AML-193 (cell line): ENCODE results near the gene ALDH3B2.
"Not testable (repeated sequence)": the region's sequence is repeated elsewhere in the genome, so short reads cannot be mapped to it uniquely, and the experiment has no call there.

Experiments used
- DNase-seq, 2 experiments: peaks; one replicate each; lab custom pipeline; 2025; lab: John Stamatoyannopoulos, UW

The ALDH3B2 gene

DNA sequence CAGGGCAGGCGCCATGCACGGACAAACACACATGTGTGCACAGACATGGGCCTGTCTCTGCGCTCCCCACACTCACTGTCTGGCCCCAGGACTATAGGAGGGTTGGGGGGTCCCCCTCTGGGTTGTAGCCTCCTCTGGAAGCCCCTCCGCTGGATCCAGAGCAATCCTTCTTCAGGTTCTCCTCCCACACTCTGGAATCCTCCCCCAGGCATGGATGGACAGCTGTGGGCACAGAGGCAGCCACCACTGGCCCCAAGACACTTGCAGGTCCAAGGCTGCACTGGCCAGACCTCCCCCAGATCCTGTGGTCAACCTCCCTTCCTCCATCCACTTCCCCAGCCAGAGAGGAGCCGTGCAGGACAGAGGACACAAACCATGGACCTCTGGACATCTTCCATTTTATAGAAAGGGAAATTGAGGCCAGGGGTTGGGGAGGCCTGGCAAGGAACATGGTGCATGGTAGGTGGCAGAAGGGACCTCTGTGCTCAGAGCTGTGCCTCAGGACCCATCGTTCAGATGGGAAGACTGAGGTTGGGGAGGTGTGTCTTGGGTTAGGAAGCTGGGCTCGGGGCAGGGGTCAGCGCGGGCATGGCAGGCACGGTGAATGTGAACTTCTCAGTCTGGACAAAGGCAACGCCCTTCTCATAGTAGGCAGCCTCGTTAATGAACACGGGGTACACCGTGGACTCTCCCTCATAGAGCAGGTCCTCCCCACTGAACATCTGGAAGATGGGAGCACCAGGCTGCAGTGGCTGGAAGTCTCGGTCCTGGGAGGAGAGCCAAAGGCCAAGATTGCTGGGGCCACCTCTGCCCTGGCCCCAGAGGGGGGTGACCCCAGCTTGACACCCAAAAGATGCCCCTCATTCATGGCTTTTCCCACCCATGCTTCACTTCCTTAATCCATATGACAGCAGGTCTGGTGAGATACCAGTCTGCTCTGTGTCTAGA is 32.0 kb downstream of the ALDH3B2 start:
- DNase-seq: no peak

DNA sequence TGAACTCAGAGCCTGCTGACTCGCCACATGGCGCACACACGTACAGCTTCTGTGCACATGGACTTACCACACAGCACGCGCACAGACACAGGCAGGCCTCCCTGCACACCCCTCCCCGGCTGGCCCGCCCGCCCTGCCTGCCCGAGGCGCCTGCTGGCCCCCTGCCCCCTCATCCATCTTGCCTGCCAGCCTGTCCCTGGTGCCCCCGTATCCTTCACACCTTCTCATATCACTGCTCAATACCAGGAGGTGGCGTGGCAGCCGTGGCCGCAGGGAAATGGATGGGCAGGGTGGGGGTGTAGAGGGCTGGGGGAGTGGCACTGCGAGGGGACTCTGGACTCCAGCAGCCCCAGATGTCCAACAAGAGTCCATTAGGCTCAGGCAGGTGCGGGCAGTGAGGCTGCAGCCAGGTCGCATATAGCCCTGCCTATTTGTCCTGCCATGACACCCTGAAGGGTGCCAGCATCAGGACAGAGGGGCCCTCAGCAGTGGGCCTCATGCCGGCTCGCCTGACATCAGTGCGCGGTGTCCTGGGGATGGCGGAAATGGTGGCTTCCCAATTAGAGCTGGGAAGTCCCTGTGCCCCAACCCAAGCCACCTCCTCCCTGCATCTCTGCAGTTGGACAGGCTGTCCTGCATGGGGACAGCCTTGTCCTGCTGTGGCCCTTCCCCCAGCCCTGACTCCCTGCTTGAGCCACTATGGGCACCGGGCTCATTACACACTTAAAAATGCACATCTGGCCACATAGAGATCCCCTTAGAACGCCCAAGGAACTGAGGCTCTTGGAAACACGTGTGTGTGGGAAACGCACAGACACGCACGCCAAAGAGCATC is 32.9 kb downstream of the ALDH3B2 start:
- no peak for DNase-seq

DNA sequence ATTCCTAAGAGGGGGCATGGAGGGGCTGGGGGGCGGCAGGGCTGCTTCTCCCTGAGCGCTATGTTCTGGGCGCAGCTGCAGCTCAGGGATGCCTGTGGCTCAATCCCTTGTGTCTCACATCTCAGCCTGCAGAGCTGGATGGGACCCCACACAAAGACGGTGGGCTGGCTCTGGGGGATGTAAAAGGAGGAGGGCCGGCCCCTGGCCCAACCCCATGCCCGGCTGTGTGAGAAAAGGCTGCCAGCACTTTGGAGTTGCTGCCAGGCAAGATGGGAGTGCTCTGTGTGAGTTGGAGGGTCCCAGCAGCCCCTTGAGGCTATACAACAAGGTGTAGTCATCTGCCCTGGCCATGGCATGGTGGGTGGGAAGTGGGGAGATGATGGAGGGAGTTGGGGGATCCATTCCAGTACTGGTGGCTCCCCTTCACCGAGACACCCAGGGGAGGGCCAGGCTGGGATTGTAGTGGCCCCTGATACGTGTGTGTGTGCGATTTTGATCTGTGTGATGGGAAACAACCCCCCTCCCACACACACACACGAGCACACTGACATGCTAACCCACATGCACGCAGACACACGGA is 33.6 kb downstream of the ALDH3B2 start:
- DNase-seq: no peak

DNA sequence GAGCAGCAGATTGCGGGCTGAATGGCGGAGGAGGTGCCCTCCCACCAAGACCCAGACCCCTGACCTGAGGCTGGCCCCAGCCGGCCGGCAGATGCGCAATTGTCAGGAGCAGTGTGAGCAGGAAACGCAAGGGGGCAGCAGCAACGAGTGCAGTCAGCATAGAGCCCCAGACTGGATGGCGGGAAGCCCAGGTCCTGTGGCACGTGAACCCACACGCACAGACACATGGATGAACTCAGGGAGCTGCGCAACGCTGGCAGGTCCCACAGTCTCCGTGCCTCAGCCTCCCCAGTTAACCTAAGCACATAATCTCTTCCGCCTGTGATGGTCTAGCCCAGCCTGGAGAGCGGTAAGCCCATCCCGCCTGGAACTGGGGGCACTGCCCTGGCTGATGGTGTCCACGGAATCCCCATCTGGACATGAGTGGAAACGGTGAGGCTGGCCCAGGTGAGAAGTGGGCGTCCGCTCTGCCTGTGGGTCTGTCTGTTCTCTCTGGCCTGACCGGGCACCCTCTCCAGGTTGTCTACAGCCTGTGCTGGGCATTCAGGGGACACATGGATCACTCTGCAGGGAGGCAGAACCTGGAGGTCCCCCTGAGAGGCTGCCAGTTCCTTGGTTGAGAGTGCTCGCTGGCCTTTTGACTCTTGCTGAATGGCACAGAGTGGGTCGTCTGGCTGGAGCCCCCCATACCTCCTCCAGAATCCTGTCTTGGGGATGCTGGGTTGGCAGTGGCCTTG is 34.2 kb downstream of the ALDH3B2 start:
- no peak for DNase-seq

DNA sequence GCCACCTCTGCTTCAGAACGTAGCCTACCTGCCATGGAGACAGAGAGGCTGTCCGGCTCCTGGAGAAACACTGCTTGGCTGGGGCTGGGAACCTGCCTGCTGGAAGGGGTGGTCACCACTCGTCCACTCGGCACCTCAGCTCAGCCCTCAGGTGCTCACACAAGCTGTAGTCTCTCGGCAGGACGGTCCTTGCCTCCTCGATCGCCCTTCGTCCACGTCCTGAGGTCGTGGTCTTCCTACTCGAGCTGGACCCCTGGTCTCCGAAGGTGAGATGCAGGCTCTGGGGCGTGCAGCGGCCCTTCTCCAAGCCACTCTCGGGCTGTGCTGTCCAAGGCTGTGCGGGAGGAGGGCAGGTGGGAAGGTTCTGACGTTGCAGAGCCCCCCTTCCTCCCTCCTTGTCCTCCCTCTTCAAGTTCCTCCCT is 35.0 kb downstream of the ALDH3B2 start, which contains the start of gene TBX10:
TSS of gene TBX10 (minus strand) at position 326 of the 422 bp plus-strand sequence. CDS start at position 35, 291 bp downstream.
- no peak for DNase-seq

DNA sequence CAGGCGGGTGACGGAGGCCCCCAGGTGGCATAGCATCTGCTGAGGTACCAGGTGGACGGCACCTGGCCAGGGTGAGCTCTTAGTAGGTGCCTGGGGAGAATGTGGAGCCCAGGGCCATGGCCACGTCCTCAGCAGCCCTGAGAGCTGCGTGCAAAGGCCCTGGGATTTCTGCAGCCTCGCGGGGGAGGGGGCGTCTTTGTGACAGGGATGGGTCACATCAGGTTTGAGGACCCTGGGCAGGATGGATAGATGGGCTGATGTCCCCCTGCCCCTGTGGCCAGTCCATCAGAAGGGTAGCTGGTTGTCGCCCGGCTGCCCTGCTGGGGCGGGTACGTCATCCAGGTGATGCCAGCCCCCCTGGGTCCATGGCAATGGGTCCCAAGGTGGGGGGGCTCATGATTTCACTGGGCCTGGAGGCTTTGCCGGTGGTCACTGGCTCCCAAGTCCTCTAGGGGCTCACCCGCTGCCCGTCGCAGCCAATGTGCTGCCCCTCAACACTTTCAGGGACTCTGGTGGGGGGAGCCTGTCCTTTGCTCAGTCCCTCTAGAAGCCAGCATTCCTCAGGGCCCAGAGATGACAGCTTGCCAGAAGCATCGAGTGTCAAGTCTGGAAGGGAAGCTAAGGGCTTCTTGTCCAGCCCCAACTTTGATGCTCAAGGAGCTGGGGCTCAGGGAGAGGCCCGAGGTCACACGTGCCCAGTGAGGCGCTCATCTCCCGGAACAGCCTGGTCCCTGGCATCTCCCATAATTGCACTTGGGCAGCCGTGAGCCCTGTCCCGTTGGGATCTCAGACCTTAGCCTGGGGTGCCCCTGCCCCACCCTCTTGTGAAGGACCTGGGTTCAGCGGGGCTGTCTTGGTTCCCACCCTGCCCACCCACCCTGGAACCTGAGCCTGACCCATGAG is 35.6 kb downstream of the ALDH3B2 start:
- DNase-seq: no peak

DNA sequence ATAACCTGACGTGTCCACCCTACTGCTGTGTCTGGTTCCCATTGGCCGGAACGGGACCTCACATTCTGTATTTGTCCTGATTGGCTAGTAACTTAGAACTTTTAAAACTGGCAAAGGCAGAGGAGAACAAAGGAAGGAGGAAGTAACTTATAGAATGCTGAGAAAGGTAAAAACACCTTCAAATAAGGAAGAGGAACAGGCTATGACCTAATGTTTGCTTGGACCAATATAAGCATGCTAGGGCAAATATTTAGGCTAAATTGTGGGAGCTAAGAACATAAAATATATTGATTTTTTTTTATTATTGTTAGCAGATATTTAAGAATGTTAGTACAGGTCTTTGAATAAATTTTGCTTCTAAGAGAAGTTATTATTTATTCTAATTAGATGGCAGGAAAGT is 37.0 kb downstream of the ALDH3B2 start:
- not testable (repeated sequence) for DNase-seq

DNA sequence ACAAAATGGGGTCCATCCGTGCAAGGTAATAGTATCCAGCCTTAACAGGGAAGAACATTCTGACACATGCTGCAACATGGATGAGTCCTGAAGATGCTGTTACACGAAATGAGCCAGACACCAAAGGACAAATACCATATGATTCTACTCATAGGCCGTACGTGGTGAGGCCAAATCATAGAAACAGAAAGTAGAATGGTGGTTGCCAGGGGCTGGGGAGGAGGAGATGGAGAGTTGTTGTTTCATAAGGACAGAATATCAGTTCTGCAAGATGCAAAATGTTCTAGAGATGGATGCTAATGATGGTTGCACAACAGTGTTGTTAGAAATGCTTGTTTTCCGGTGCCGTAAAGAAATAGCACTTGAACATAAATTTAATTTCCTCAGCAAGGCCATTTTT is 37.5 kb downstream of the ALDH3B2 start:
- no peak for DNase-seq

DNA sequence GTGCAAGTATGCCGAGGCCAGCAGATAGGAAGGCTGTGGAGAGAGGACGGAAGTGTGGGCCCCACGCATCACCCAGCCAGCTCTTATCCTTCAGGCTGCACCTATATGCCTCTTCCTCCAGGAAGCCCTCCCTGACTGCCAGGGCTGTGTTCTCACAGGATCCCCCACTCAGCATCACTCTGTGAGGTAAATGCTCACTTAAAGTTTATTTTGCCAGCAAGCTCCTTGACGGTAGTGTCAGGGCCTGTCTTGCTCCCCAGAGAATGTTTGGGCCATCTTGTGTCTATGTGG is 39.2 kb downstream of the ALDH3B2 start:
- no peak for DNase-seq

DNA sequence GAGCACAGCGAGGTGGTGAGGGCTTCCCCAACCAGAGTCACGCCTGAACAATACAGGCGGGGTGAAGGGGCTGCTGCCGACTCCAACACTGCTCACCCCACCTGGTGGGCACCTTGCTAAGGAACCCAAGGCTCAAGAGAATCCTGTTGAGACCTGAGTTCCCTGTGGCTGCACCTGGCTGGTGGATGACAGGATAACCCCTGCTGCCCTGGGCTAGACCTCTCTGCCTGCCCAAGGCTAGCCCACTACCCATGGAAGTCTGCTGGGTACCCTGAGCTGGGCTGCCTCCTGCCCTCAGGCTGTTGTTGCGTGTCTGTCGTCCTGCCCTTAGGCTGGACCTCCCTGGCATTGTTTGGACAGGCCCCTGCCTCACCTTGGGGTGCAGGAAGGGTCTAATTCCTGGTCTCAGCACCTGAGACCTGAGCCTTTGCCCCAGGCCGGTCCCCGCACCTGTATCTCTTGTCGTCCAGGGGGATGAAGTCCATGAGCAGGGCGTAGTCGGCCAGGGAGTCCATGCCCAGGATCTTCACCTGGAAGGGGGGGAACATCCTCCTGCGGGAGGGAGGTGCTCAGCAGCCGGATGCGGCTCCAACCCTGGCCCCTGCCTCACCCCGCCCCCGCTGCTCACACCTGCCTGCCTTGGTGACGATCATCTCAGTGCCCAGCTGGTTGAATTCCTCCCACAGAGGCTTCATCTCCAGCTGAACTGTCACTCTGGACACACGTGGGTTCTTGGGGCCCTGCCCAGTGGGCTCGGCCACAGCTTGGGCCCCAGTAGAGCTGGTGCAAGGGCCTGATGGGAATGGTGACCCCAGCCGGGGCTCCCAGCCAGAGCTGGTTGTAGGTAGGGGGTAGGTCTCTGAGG is 39.8 kb downstream of the ALDH3B2 start:
- DNase-seq: no peak

DNA sequence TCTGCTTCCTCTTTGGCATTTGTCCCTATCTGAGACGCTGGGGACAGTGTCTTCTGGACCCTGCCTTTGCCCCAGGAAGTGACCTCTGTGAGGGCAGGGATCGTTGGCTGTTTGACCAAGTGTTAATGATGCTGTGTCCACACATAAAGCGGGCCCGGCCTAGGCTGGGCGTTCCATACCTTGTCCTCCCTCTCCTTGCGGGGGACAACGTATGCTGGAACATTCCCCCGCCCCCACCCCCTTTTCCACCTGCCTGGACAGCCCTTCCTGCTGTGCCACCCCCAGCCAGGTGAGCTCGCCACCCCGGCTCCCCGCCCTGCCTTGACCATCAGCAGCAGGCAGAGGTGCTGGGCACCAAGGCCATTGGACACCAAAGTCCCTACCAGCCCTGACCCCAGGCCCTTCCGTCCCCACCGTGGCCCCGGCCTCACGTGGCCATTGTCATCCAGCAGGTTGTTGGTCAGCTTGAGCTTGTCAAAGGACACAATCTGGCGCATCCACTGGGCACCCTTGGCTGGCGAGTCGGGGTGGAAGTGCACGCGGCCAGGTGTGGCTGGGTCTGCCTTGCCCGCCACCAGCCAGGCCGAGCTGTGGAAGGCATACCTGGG is 40.6 kb downstream of the ALDH3B2 start:
- DNase-seq: no peak

DNA sequence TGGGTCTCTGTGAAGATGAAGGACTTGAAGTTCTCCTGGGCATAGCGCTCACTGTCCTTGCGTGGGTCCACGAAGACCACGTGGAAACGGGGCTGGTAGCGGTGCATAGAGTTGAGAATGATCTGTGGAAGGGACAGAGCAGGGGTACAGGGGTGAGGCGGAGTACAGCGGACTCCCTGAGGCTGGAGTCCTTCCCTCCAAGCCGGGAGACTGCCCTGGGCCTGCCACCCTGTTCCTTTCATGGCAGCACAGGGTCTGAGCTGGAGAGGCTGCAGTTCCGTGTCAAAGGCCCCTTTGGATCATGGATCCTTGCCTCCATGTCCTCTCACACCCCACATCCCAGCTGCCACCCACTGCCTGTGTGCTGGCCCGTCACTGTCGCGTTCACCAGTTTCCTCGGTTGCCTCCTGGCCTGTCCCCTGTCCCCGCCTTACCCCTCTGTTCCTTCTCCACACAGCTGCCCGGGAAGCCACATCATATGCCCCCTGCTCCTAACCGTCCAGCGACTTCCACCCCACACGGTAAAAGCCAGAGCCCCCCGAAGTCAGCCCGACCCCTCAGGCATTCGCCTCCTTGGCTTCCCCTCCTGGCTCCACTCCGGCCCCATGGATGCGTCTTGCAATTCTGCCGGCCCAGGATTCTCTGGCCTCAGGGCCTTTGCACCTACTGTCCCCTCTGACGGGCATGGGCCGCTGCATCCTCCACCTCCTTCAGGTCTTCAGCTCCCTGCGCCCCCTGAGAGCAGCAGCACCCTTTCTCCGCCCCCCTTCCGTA is 41.3 kb downstream of the ALDH3B2 start:
- DNase-seq: no peak

DNA sequence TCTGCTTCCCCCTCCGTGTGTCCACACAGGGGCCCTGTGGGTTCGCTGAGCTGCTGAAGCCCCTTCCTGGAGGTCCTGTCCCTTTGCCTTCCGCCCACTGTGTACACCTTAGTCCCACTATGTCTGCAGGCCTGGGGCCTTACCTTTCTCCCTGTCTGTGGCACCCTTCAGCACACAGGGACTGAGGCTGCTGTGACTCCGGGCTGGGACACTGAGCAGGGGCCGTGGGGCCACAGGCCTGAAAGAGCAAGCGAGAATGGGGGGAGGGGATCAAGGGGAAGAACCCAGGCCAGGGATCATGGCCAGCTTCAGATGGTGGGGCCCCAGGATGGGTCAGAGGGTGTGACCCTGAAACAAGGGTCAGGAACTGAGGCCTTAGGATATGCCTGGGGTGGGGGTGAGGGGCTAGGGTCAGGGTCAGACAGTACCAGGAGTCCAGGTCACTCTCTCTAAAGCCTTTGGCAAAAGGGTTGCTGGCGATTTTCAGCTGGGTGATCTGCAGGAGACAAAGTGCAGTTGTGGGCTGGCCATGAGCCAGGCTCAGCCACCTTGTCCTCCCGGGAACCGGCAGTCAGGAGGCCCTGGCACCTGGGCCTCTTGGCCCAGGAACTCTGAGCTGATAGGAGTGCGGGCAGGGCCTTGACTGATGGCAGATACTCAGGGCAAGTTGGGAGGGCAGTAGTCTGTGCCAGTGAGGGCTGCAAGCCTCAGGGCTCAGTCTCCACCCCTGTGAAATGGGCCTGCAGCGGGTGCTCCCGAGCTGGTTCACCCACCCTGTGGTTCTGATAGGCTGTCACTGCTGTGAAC is 42.0 kb downstream of the ALDH3B2 start:
- DNase-seq: no peak

DNA sequence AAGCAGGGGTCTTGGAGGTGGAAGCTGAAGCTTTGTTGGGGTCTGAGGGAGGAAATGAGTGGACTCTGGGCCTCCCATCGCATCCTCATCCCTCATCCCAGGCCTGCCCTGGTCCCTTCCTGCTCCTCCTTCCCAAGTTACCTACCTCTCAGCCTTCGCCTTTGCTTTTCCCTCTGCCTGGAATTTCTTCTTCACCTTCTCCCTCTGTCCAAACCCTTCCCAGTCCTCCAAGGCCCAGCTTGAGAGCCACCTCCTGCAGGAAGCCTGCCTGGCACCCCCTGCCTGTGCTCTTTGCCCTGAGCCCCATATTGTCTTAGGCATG is 42.6 kb downstream of the ALDH3B2 start:
- no peak for DNase-seq

DNA sequence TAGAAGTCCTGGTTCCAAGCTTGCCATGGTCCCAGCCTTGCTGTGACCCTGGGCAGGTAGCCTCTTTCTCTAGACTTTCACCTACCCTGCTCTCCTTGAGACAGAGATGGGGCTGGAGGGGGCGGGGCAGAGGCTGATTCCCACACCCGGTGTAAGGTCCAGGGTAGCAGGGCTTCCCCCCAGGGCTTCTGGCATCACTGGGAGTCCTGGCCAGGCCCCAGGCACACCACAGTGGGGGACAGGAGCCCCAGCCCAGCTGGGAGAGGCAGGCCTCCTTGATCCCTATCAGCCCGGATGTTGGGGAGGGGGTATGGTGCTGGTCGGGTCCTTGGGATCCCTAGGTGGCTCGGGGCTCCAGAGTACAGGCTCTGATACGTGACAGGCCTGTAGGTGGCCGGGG is 43.0 kb downstream of the ALDH3B2 start:
- no peak for DNase-seq

DNA sequence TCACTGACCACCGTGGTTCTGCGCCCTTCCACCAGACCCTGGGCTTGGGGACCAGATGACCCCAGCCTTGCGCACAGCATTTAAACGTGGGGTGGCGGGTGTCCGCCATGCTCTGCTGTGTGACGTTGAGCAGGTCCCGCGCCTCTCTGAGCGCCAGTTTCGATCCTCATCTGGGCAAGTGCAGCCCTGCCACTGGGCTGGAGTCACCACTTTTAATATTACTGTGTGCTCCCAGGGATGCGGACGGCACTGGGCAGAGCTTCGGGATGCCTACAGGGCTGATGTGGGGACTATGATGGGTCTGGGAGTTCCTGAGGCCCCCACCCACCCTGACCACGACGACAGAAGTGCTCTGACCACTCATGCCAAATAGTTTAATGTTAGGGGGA is 43.5 kb downstream of the ALDH3B2 start:
- DNase-seq: no peak

DNA sequence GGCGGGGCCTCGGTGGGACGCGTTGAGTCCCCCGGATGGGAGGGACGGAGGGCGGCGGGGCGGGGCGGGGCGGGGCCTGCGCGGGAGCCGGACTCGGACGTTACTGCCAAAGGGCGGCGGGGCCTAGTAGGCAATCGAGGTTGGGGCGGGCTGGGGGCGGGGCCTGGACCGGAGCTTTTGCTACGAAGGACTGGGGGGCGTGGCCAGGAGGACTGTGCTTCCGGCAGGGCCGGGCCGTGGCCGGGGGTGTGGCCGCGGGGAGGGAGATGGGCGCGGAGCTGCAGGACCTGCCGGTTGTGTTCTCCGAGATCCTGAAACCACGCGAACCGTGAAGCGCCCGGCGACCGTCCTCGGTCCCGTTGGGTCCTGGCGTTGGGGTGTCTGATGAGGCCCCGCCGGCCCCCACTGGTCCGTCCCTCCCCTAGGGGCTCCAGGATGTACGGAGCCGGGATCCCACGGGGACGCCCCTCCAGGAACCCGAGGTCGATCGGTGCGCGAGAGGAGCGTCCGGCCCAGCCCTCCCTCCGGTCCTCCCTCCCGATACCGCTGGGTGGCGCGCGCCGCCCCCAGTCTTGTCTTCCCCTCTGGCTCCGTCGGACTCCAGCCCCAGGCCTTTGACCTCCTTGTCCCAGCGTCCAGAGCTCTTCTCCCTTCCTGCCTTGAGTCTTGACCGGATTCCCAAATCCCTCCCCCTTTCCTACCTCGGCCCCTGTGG is 44.0 kb downstream of the ALDH3B2 start:
- peak; percentile 94 to 96 for DNase-seq
